Mucosa of rectum (tissue), 2 donors: ENCODE data around the gene MAN2A1.

Experiments
- H3K27ac ChIP-seq, 2 donors: one replicate each; pipeline ENCODE4 v1.7.0; 2013; ENCODE audit warnings: inconsistent platforms in 2 of 2, low read depth in 2 of 2, low read length in 2 of 2
- H3K27me3 ChIP-seq, 2 donors: one replicate each; pipeline ENCODE4 v1.7.0; 2013; ENCODE audit warnings: low read length in 2 of 2; ENCODE audit not compliant: control insufficient read depth in 2 of 2, insufficient read depth in 2 of 2
- H3K36me3 ChIP-seq, 2 donors: one replicate each; pipeline ENCODE4 v1.7.0; 2013; ENCODE audit warnings: low read length in 2 of 2; ENCODE audit not compliant: control insufficient read depth in 2 of 2, insufficient read depth in 2 of 2
- H3K4me1 ChIP-seq, 2 donors: one replicate each; pipeline ENCODE4 v1.7.0; 2013; ENCODE audit warnings: low read length in 2 of 2, mild to moderate bottlenecking in 1 of 2; ENCODE audit not compliant: control insufficient read depth in 2 of 2, insufficient read depth in 2 of 2
- H3K4me3 ChIP-seq, 2 donors: one replicate each; pipeline ENCODE4 v1.7.0; 2013; ENCODE audit warnings: low read length in 2 of 2
- H3K9ac ChIP-seq, 2 donors: one replicate each; pipeline ENCODE4 v1.7.0; 2013; ENCODE audit warnings: low read length in 2 of 2, low read depth in 1 of 2, mild to moderate bottlenecking in 1 of 2
- H3K9me3 ChIP-seq, 2 donors: one replicate each; pipeline ENCODE4 v1.7.0; 2013; ENCODE audit warnings: low read length in 2 of 2; ENCODE audit not compliant: control insufficient read depth in 2 of 2
- donor health status: healthy.
- donor health status: Normal muscosa, but diverticular disease.

The MAN2A1 gene

DNA sequence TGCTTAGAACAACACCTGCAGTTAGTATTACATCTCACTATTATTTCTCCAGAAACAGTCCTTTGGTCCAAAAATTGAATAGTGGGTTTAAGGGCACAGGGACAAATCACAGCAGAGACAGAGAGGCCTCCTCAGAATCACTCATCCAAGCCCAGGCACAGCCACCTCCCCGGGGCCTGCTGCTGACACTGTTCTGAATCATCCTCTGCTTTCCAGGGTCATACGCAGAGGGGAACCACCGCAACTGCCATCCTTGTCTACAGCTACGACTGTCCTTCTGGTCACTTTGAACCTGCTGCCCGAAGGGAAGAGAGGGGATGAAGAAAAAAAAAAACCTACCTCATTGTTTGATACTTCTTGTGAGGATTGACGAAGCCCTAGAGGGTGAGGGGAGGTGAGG, 35.3 kb upstream of the MAN2A1 start:
- Histone ChIP-seq H3K9ac (no peak overlapping the region), H3K27me3 (no peaks in the 10 kb centered on the region), H3K27ac (no peak overlapping the region), H3K36me3 (no peaks in the 10 kb centered on the region), H3K9me3 (no peaks in the 10 kb centered on the region), H3K4me1 (peaks cover 0 to 2% of the 10 kb centered on the region in 2 donors), H3K4me3 (no peak overlapping the region)

DNA sequence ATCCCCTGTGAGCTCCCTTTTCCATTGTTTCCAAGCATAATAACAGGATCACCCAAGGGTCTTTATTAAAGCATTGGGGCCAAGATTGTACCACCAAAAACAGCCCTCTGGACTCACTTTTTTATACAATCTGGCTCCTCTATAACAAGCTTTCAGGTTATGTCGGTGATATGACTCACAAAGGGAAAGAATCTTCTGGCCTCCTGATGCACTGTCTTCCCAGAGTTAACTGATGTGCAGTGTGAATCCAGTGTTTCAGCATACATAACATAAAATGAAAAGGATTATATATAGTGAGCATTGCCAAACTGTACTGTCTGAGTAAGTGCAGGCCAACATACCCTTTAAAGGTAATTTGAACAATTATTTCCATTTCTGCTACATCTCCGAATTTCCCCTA, 33.9 kb upstream of the MAN2A1 start:
- Histone ChIP-seq H3K4me3 (no peak overlapping the region), H3K36me3 (no peaks in the 10 kb centered on the region), H3K4me1 (peaks cover 0 to 2% of the 10 kb centered on the region in 2 donors), H3K9me3 (no peaks in the 10 kb centered on the region), H3K9ac (no peak overlapping the region), H3K27ac (no peak overlapping the region), H3K27me3 (no peaks in the 10 kb centered on the region)

DNA sequence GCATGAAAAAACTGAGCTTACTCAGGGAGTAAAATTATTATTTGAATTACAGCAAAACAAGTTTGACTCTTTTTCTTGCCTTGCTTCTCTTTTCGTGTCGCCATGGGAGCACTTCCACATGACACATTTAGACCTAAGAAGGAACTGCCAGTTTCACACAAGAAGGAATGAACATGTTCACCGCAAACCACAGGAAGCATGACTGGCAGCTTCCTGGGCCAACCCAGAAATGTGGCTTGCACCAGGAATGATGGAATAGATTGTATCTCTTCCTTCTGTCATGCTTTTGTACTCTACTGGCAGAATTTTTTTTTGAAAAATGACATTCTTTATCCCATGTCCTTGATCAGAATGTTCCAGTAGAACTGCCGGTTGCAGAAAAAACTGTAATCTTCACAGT, 32.9 kb upstream of the MAN2A1 start:
- Histone ChIP-seq H3K9me3 (no peaks in the 10 kb centered on the region), H3K9ac (no peak overlapping the region), H3K4me1 (peaks cover 0 to 2% of the 10 kb centered on the region in 2 donors)

DNA sequence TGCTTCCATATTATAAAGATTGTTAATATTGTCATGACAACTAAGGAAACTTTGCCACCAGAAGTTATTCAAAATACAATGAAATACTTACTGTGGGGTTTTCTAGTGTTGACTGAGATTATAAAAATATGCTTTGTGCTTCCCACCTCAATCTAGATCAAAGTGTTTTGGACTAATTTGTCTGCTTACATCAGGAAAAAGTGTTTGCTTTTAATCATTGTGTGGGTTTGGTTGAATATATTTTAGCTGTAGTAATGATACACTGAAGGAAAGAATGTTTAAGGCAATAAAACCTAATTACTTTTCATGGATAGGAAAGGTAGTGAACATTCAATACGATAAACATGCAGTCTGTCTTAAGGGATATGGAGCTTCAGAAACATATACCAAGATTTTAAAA, 29.8 kb upstream of the MAN2A1 start:
- Histone ChIP-seq H3K36me3 (no peaks in the 10 kb centered on the region), H3K27me3 (no peaks in the 10 kb centered on the region), H3K27ac (no peak overlapping the region), H3K4me3 (no peak overlapping the region), H3K9ac (no peak overlapping the region), H3K9me3 (no peaks in the 10 kb centered on the region), H3K4me1 (peaks cover 0 to 2% of the 10 kb centered on the region in 2 donors)

More for the DNA sequence above, 32.9 kb upstream of the MAN2A1 start:
- no peak overlapping the region for H3K27ac ChIP-seq
- H3K36me3 ChIP-seq, result no peaks in the 10 kb centered on the region
- no peak overlapping the region for H3K4me3 ChIP-seq
- H3K27me3 ChIP-seq, result no peaks in the 10 kb centered on the region

DNA sequence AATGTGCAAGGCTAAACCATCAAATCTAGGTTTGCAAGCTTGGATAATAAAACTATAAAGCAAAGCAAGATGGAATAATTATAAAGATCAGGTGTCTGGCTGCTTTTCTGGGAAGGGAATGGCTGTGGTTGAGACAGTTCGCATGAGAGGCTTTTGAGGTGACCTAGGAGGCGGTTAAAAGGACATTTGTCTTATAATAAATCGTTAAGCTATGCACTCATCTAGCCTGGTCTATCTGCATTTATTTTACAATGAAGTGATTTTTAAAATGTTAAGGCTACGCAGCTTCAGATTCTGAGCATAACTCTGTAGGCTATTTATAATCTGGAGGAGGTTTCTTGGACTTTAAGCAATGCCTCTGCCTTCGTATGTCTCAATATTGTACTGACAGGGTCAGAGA, 29.4 kb upstream of the MAN2A1 start:
- H3K9me3 ChIP-seq, result no peaks in the 10 kb centered on the region
- no peaks in the 10 kb centered on the region for H3K36me3 ChIP-seq
- H3K9ac ChIP-seq, result no peak overlapping the region
- no peaks in the 10 kb centered on the region for H3K27me3 ChIP-seq
- H3K4me1 ChIP-seq, result peaks cover 0 to 2% of the 10 kb centered on the region in 2 donors
- no peak overlapping the region for H3K4me3 ChIP-seq
- H3K27ac ChIP-seq, result no peak overlapping the region

DNA sequence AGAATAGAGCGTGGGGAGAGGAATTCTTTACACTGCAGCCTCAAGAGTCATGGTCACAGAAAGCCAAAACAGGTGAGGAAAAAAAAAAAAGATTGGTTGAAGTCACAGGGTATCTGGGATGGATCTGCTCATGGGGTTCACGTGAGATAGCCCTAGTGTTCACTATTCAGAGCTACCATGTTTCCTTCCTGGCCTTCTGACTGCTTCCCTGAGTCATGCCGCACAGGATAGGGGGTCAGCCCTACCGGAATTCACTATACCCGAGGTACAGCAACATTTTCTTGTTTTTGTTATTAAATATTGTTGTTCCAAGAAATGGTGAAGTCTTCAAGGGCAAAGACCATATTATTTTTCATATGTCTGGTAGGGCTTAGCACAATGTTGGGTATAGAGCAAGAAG, 21.5 kb upstream of the MAN2A1 start:
- Histone ChIP-seq H3K9me3 (no peaks in the 10 kb centered on the region), H3K27ac (no peak overlapping the region), H3K4me3 (no peak overlapping the region), H3K36me3 (no peaks in the 10 kb centered on the region), H3K9ac (no peak overlapping the region), H3K27me3 (no peaks in the 10 kb centered on the region), H3K4me1 (no peaks in the 10 kb centered on the region)

DNA sequence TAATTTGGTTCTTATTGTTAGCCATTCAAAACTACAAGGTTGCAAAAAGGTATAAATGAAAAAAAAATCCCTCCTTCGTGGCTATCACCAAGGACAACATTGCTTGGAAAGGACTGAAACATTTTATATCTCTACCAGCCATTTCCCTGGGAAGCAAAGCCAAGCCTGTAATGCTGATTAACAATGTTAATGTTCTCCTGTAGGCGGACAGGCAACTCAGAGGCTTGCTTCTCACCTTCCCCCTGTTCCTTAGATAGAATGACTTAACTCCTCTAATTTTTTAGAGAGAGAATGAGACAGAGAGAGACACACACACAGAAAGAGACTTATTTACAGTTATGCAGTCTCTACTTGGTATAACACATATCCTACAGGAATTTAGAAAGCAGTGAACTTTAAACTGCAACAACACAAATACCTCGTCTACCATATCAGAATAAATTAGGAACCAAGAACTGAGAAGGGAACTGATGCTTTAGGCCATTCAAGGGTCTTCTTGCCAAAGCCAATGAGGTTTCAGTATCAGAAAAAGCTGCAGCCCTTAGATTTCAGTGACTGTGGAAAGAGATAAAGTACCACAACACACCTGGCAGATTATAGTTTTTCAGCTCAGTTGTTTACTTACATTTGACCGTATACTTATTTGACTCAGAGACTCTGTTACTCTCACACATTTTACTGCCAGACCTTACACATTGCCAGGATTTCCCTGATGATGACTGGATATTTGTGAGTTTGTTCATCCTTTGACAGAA, 20.9 kb upstream of the MAN2A1 start:
- Histone ChIP-seq H3K36me3 (no peaks in the 10 kb centered on the region), H3K9me3 (no peaks in the 10 kb centered on the region), H3K4me1 (no peaks in the 10 kb centered on the region), H3K4me3 (no peak overlapping the region), H3K27me3 (no peaks in the 10 kb centered on the region), H3K27ac (no peak overlapping the region), H3K9ac (no peak overlapping the region)

DNA sequence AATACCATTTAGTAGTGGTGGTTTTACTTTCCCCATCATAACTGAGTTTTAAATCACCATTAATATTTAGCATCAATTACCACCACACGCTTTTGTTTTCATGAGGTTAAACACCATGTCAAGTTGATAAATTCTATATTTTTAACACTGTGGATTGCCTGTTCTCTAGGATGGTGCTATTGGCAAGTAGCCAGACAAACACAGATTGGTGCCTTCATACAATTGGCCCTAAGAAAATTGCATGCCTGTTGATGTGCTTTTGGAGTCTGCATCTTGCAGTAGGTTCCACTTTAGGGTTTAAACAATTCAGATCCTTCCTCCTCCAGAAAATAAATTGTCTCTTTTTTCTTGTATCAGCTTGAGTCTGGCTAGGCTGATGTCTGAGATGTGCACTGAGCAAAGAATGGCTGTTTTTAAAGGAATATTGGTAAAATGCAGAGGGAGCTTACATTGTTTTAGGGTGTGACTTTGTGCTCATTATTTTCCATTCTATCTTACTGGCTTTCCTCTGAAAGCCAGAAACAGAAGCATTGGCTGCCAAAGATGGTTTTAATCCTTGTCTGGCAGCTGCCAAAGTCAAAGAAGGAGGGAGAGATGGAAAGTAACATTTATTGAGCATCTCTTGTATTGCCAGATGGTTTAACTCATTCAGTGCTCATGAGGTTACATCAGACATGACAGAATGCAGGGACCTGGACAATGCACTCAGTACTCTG, 19.6 kb upstream of the MAN2A1 start:
- H3K27me3 ChIP-seq, result no peaks in the 10 kb centered on the region
- H3K4me1 ChIP-seq, result no peaks in the 10 kb centered on the region
- no peak overlapping the region for H3K27ac ChIP-seq
- H3K4me3 ChIP-seq, result no peak overlapping the region
- H3K9ac ChIP-seq, result no peak overlapping the region
- no peaks in the 10 kb centered on the region for H3K9me3 ChIP-seq
- no peaks in the 10 kb centered on the region for H3K36me3 ChIP-seq

DNA sequence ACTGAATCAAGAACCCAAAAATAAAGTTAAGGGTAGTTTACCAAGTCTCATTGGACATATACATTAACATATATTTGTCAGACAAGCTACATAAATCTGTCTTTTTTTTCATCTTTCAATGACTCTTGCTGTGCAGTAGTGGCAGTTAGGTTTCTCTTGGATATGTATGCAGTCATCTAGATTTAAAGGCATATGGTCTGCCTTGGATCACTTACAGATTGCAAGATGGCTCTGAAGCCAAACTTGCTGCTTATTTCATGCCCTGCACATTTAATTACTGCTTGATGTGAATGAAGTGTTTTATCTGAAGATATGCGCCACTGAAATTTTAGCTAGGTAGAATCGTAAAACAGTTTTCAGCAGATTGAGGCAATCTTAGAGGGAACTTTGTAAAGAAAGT, 18.6 kb upstream of the MAN2A1 start:
- no peaks in the 10 kb centered on the region for H3K36me3 ChIP-seq

DNA sequence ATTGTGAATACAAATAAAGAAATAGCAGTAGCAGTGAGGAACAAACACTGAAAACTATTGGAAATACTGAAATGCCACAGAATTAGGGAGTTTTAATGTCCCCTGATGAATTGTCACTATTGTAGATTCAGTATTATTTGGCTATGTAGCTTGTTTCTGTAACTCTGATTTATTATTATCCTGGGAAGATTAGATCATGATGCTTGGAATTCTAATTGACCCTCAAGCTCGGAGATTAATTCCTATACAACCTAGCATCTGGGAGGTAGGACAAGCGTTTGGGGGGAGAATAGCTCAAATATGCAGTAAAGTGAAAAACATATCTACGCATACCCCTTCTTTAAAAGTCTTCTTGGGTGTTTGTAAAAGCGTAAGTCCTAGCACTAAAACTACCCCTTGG, 15.1 kb upstream of the MAN2A1 start:
- H3K27ac ChIP-seq, result no peak overlapping the region
- no peaks in the 10 kb centered on the region for H3K36me3 ChIP-seq
- no peaks in the 10 kb centered on the region for H3K4me1 ChIP-seq
- H3K9ac ChIP-seq, result no peak overlapping the region
- no peaks in the 10 kb centered on the region for H3K27me3 ChIP-seq
- H3K4me3 ChIP-seq, result no peak overlapping the region
- H3K9me3 ChIP-seq, result no peaks in the 10 kb centered on the region

More for the DNA sequence above, 18.6 kb upstream of the MAN2A1 start:
- Histone ChIP-seq H3K4me1 (no peaks in the 10 kb centered on the region), H3K27ac (no peak overlapping the region), H3K9ac (no peak overlapping the region), H3K27me3 (no peaks in the 10 kb centered on the region), H3K9me3 (no peaks in the 10 kb centered on the region), H3K4me3 (no peak overlapping the region)
